Pons (tissue), 1 donor: Measurements from ENCODE around the gene RBM38.
A peak's percentile ranks its signal among the peaks of the same experiment; 100 is the strongest.
"Not testable (repeated sequence)": the region's sequence is repeated elsewhere in the genome, so short reads cannot be mapped to it uniquely, and the experiment has no call there.

Experiments
- DNase-seq: peaks from one replicate; pipeline ENCODE4 v3.0.0-alpha.2; 2016; ENCODE audit warnings: low spot score

Gene RBM38

DNA sequence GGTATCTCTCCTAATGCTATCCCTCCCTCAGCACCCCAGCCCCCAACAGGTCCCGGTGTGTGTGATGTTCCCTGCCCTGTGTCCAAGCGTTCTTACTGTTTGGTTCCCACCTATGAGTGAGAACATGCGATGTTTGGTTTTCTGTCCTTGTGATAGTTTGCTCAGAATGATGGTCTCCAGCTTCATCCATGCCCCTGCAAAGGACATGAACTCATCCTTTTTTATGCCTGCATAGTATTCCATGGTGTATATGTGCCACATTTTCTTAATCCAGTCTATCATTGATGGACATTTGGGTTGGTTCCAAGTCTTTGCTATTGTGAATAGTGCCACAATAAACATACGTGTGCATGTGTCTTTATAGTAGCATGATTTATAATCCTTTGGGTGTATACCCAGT, 28.3 kb downstream of the RBM38 start:
- not testable (repeated sequence) for DNase-seq

DNA sequence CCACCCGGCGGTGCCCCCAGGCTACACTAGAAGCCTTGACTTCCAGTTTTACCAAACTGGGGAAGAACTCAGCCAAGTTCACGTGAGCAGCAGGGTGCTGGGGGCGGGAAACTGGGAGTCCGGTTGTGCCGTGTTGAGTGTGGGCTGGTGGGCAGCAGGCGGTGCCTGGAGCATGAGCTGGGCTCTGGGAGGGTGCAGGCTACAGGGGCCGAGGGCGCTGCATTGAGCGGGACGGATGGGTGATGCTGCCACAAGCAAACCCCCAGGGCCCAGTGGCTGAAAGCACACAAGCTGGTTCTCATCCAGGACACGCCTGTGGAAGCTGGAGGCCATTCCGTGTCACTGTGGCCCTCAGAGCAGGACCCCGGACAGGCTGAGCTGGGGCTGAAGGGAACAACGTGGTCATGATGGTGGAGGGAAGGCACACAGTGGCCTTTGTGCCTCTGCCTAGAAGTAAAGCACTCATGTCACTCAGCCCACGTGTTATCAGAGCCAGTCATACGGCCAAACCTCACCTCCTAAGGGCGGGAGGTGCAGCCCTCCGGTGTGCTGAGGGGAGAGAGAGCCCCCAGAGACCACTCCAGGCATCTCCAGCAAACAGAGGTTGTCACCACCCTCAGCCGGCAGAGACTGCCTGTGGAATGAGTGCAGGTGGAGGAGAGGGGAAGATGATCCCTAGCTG, 29.5 kb downstream of the RBM38 start:
- DNase-seq: no peak

DNA sequence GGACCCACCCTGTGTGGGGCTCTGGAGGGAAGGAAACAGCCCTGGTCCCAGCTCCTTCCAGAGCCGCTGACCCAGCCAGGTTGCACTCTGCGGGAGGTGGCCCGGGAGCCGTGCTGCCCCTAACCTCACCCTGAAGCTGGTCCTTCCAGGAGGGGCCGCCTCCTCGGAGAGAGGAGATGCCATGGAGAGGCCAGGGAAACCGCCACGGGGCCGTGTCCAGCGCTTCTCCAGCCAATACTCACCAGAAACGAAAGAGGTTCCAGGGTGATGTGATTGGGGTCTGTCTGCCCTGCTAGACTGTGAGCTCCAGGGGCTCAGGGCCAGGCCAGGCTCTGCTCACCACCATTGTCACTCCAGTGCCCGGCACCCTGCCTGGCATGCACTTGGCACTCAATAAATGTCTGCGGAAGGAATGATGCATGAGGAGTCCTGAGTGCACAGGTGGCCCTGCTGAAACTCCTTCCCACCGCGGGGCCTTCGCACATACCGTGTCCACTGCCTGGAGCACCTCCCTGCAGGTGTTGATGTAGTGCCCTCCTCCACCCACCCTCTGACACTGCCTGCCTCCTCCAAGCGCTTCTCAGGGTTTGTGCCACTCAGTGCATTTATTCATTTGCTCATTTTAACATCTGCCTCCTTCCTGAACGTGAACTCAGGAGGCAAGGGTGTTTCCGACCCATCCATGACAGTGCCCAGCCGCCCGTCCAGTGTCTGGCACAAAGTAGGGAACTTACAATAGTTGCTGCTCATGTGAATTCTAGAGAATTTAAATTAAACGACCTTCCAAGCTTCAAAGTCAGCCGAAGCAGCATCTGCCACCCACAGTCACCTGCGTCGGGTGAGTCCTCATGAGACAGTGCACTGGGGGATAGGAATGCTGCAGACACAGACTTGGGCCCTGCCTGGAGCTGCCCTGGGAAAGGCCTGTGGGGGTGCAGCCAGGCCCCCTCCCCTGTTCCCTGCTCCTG, 30.3 kb downstream of the RBM38 start:
- DNase-seq: no peak

DNA sequence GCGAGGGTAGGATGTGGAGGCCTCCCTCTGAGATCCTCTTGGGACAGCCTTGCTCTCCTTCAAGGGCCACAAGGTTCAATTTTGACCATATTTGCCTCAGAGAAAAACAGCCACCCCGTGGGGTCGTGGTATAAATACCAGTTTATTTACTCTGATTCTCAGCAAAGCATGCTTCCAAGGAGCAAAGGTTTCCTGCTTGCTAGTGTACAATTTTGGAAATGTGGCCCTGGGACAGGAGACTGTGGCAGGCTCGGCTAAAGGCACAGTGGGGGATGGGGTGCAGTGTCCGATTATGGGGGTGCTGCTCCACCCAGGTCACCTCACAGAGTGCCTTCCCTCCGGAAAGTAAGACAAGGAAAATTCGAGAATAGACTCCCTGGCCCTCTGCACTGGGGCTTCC, 31.1 kb downstream of the RBM38 start:
- no peak for DNase-seq

DNA sequence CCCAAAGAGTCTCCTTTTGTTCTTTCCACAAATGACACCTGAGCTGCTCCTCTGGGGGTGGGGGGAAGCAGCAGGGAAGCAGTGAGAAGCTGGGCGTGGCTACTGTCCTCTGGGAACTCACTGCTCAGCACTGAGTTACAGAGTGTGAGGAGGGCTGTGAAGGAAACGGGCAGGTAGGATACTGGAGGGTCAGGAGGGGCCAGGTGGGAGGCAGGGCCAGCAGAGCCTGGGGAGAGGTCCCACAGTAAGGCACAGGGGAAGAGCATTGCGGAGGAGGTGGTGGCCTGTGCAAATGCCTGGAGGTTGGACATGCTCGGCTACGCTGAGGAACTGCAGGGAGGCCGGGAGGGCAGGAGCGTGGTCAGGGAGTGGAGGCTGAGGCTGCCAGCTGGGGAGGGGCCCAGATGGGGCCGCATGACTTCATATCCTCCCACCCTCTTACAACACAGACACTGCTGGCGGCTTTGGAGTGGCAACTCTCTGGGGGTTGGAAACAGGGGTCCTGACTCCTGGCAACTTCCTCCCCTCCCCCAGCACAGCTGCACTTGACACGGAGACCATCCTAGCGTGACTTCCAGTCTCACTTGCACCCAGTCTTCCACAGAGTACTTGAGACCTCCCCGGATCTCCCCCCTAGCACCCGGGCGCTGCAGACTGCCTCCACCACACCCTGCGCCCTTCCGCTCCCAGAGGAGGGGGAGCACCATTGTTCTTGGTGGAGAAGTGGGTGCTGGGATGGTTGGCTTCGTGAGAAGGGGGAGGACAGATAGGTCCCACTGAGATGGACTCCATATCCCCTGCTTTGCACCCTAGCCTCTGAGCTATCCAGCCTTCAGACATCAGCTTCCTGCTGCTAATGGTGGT, 34.2 kb downstream of the RBM38 start:
- no peak for DNase-seq

DNA sequence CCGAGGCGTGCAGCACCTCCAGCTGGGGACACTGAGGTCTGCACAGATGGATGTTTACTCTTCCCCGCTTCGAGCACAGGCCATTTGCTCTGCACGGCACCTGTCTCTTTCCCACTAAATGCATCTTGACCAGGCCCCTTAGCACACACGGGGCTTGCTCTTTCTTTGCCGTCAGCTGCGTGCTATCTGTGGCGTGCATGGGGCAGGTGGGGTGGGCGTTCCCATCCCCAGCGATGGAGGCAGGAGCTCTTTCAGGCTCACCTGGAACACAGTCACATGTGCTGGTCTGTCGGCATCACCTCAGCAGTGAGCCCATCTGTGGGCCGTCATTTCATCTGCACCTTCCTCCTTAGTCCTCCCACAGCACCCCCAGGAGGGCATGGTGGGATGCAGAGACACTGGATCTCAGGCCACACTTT, 35.1 kb downstream of the RBM38 start:
- no peak for DNase-seq

DNA sequence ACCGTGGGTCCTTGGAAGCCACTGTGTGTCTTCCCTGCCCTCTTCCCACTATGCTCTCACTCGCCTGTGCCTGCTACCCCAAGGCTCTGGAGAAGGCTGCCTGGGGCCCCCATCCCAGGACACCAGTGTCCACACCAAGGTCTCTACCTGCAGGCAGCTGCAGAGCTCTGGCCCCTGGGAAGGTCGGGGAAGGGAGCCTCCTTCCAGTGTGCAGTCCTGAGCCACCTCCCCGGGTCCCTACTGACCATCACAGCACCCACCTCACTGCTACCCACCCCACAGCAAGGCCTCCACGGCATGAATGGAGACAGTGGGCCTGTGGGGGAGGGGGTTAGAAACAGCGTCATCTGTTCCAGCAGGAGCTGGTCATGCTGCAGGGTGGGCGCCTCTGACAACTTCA, 35.6 kb downstream of the RBM38 start:
- DNase-seq: no peak

DNA sequence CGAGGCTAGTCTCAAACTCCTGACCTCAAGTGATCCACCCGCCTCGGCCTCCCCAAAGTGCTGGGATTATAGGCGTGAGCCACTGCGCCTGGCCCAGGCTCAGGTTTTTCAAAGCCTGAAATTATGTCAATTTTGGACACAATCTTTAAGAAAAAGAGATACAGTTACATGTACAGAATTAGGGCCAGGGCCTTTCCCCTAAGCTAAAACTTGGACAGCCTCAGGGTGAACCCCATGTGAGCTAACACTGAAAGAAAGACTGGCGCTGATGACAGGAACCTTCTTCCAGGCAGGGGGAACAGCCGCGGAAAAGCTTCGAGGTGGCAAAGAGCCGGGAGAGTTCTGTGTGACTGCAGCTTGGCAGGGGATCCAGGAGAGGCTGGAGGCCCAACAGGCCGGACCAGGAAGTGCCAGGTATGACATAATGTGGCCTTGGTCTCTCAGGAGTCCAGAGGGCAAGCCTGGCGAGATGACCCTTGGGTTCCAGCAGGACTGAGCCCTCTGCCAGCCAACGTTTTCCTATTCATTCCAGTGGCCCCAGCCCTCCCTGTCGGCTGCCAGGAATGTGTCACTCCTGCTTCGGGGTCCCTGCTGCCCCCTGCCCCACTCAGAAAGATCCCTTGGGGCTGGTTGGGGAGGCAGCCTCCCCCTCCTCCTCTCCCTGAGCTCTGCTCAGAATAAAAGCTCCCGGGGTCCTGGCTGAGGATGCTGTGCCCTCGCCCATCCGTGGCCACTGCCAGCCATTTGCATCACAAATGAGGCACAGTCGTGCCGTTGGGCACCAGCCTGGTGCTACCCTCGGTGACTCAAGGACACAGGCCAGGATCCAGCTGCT, 37.3 kb downstream of the RBM38 start:
- DNase-seq: peak; percentile 42

DNA sequence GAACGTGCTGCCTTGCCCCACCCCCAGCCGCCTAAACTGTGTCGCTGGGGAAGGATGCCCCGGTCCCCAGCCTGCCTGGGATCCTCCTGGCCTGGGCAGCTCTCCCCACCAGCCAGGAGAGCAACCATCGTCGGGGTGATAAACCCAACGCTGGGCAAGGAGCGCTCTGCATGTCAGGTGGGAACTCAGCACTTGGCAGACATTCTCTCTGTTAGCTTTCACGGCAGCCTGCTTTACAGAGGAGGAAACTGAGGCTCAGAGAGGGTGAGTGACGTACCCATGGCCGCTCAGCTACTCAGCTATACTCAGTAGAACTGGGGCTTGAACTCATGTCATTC, 37.9 kb downstream of the RBM38 start:
- DNase-seq: no peak

DNA sequence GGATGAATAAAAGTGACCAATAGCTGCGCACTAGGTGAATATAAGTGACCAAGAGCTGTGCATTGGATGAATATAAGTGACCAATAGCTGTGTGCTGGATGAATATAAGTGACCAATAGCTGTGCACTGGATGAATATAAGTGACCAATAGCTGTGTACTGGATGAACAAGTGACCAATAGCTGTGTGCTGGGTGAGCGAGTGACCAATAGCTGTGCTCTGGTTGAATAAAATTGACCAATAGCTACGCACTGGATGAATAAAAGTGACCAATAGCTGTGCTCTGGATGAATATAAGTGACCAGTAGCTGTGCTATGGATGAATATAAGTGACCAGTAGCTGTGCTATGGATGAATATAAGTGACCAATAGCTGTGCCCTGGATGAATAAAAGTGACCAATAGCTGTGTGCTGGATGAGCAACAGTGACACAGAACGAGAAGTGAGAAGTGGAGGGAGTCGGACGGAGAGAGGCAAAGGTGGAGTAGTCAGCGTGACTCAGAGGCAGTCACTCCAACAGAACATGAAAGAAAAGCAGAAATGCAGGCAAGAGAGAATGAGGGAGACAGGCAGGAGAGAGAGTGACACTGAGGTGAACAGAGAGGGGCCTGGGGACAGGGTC, 38.5 kb downstream of the RBM38 start:
- DNase-seq: no peak

DNA sequence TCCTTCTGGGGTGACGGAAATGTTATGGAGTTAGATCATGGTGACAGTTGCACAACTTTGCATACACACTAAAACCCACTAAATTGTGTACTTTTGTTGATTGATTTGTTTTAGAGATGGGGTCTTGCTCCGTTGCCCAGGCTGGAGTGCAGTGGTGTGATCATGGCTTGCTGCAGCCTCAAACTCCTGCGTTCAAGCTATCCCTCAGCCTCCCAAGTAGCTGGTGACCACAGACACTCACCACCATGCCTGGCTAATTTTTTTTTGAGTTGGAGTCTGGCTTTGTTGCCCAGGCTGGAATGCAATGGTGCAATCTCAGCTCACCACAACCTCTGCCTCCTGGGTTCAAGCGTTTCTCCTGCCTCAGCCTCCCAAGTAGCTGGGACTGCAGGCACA, 39.0 kb downstream of the RBM38 start:
- DNase-seq: not testable (repeated sequence)

DNA sequence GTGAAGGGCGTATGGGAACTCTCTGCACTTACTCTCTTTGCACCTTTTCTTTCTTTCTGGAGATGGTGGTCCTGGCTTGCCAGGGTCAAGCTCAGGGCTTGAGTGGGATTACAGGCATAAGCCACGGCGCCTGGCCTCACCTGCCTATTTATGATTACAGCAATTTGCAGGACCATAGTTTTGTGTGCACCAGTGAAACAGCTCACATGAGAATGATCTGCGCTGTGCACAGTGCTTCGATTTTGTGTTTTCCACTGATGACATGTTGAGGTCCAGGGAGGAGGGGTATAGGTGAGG, 40.3 kb downstream of the RBM38 start:
- DNase-seq: no peak

DNA sequence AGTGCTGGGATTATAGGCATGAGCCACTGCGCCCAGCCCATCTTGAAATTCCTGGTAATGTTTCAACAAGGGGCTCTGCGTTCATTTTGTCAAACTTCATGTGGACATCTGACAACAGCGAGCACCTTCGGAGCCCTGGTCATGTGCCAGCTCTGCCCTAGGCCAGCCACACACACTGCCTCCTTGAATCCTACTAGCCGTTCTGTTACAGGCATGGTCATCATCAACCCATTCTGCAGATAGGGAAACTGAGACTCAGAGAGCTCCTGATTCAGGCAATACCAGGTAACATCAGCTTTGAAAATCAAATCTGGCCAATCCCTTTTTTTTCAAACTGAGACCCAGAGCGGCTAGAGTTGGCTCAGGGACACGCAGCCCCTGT, 41.3 kb downstream of the RBM38 start:
- DNase-seq: no peak

DNA sequence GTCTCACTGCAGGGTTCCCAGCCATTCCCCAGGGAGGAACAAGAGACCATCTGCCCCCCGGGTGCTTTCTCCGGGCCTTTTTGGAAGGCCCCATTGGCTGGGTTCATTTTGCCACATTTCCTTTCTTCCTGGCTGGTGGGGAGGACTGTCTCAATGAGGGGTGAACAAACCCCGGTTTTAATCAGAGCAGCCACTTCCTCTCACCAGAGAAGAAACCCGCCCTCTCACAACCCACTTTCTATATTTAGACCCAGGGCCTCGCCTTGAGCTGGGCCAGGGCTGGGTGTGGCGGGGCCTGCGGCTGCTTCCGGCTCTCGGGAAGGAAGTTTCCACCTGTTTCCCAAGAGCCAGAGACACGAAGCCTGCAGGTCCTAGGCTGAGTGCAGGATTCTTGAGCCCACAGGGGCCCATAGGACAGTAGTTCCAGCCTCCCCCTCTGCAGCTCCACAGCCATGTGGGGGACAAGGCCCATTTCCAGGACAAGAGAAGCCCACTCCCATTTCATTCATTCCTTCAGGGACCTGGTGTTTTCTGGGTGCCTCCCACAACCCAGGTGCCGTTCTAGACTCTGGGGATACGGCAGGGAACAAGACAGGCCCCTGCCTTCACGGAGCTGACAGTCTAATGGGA, 41.8 kb downstream of the RBM38 start:
- no peak for DNase-seq

DNA sequence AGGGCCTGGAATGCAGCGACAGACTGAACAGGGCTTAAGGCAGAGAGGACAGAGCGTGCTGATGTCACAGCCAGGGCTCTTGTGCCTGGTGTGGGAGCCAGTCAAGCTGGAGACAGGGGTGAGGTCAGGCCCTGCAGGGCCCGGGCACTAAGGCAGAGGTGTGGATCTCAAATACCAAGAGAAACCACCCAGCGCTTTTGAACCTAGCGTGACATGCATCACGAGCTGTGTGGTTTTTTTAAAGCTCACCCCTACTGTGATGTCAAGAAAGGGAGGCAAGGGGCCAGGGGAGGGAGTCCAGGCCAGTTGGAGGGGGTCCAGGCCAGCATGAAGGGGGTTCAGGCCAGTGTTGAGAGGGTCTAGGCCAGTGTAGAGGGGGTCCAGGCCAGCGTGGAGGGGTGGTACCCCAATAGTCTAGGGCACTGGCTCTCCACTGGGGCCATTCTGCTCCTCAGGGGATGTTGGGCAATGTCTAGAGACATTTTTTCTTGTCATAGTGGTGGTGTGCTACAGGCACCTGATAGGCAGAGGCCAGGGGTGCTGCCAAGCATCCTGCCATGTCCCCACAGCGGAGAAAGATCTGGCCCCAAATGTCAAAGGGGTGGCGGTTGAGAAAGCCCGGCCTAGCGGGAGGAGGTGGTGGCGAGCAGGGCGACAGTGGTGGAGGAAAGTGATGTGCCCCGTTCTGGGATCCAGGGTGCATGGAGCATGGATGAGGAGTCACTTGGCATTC, 42.6 kb downstream of the RBM38 start:
- no peak for DNase-seq

DNA sequence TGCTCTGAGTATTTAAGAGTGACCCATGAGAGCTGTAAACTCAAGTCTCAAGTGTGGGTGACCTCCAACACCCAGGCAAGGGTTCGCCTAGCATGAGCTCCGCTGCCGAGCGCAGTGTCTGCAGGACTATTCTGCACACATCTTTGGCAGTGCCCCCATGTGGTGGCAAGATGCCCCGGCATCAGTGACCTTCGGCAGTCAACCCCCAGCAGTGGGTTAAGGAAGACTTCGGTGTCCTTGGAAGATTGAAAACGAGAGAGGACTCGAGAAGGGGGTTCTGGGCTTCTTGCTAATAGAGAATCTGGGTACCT, 43.1 kb downstream of the RBM38 start:
- DNase-seq: no peak

DNA sequence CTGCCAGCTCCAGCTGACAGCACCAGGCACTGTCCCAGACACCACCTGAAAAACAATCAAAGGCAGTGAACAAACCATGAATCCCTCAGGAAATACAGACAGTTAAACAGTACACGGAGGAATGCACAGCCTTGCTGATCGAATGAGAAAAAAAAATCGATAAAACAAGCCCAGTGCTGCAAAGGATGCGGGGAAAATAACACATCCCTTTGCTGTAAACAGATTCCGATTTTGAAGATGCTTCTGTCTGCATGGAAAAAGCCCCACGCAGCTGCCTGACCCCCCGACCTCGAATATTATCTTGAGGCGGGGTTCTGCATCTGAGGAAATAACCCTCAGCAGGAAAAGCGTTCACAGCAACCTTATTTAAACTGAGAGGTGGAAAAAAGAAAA, 43.9 kb downstream of the RBM38 start:
- no peak for DNase-seq

DNA sequence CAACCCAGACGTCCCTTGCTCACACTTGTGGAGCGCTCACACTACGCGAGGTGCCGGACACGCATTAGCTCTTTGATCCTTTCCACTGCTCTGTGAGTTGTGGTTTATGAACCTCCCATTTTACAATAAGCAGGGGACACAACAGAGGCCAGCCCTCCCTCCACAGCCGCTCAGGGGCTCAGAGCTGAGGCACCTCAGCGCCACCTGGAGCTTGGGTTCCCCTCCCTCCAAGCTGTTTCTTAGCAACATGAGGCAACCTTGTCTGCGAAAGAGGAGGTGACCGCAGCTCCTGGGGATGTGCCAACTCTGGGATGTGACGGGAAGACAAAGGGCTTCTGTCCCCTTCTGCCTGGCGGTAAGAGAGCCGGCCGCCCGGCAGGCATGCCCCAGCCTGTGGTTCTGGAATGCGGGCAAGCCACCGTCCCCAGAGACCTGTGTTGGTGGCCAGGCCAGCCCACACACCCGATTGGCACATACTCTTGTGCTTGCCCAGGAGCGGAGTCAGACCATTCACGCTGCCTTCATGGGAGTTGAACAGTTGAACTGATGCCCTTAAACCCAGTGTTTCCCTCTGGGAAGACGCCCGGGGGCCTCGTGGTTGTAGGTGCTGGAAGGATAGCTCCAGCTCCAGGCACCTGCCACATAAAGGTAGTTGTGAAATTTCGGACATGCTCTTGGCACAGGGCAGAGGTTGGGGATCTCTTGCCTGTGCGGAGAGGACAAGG, 44.5 kb downstream of the RBM38 start:
- DNase-seq: peak; percentile 88

DNA sequence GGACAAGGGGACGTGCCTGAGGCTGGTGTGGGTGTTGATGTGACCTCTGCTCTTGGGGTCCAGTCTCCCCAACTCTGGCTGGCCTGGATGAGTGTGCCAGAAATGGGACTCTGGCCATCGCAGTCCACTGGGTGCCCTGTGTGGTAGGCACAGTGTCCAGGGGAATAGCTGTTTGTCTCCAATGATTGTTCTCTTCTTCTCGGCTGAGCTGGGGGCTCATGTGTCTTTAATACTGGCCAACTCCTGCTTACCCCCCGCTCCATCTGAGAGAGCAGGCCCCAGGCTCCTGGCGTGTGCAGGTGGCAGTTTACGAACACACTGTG, 45.0 kb downstream of the RBM38 start:
- no peak for DNase-seq

DNA sequence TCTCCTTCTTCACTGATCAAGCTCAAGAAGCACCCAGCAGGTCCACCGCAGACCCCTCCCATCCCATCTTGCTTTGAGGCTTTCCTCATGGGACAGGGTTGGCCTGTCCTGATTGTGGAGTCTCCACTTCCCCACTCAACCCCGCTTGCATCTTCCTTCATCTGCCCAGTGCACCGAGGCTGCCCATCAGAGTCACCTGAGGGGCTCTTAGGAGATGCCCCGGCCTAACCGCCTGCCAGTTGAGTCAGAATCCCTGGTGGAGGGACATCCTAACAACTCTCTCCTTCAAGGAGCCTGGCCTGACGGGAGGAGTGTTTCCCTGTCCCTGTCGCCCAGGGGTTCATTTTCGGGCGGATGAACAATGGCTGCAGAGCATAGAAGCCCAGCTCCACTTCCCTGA, 46.1 kb downstream of the RBM38 start:
- no peak for DNase-seq
